Keratinocyte (primary cell): ENCODE results near the gene EXOSC6. TPM values are rescaled to one million over a fixed set of nuclear protein-coding genes. Genes with fewer than 3 reads are reported as not detected.
"Not testable (repeated sequence)": the region's sequence is repeated elsewhere in the genome, so short reads cannot be mapped to it uniquely, and the experiment has no call there.

Source experiments
- DNase-seq: peaks from one replicate; pipeline ENCODE4 v3.0.0-alpha.2; 2011; ENCODE audit warnings: low read depth, missing footprints, low spot score
- FAIRE-seq: peaks from 2 replicates; lab custom pipeline; 2011; peaks lifted over from hg19 to GRCh38; lab: Jason Lieb, UNC
- H2AFZ ChIP-seq: 2 replicates; pipeline ENCODE4 v1.6.0; 2012; ENCODE audit warnings: low read length, control low read depth, inconsistent platforms; ENCODE audit not compliant: control insufficient read depth
- H3K27ac ChIP-seq: 2 replicates; pipeline ENCODE4 v1.5.1; 2011; ENCODE audit warnings: low read length; ENCODE audit not compliant: control insufficient read depth, insufficient read depth
- H3K27me3 ChIP-seq: 3 replicates; pipeline ENCODE4 v1.6.0; 2011; ENCODE audit warnings: low read length; ENCODE audit not compliant: control insufficient read depth, insufficient read depth; ENCODE audit errors: extremely low read depth
- H3K36me3 ChIP-seq, 2 experiments: 2 replicates in 1 of 2; 3 replicates in 1 of 2; pipeline ENCODE4 v1.5.1; 2011; ENCODE audit warnings: low read length in 2 of 2, mild to moderate bottlenecking in 1 of 2; ENCODE audit not compliant: control insufficient read depth in 2 of 2, insufficient read depth in 2 of 2; ENCODE audit errors: extremely low read depth in 1 of 2
- H3K4me1 ChIP-seq: 3 replicates; pipeline ENCODE4 v1.5.1; 2011; ENCODE audit warnings: low read length; ENCODE audit not compliant: control insufficient read depth, insufficient read depth; ENCODE audit errors: extremely low read depth
- H3K4me2 ChIP-seq: 3 replicates; pipeline ENCODE4 v1.6.0; 2011; ENCODE audit warnings: low read depth, low read length; ENCODE audit not compliant: control insufficient read depth, insufficient read depth; ENCODE audit errors: extremely low read depth
- H3K4me3 ChIP-seq, 3 experiments: fragments of 200-600 bp in 1 of 3; sonication (generic) in 1 of 3; 2 replicates in 2 of 3; 3 replicates in 1 of 3; pipeline ENCODE4 v1.5.1; 2011 to 2016; ENCODE audit warnings: low read length in 3 of 3, mild to moderate bottlenecking in 3 of 3, control low read depth in 2 of 3, inconsistent platforms in 1 of 3, low read depth in 1 of 3, mixed read lengths in 1 of 3, mixed run types in 1 of 3, moderate library complexity in 1 of 3; ENCODE audit not compliant: control insufficient read depth in 2 of 3, insufficient read depth in 2 of 3; ENCODE audit errors: extremely low read depth in 1 of 3
- H3K79me2 ChIP-seq: 2 replicates; pipeline ENCODE4 v1.6.0; 2012; ENCODE audit warnings: low read length; ENCODE audit not compliant: control insufficient read depth, insufficient read depth
- H3K9ac ChIP-seq: 3 replicates; pipeline ENCODE4 v1.6.0; 2011; ENCODE audit warnings: low read length; ENCODE audit not compliant: control insufficient read depth, insufficient read depth; ENCODE audit errors: extremely low read depth
- H3K9me1 ChIP-seq: 3 replicates; pipeline ENCODE4 v1.6.0; 2011; ENCODE audit warnings: low read length; ENCODE audit not compliant: control insufficient read depth, insufficient read depth; ENCODE audit errors: extremely low read depth
- H3K9me3 ChIP-seq: 2 replicates; pipeline ENCODE4 v1.5.1; 2012; ENCODE audit warnings: low read depth, low read length; ENCODE audit not compliant: control insufficient read depth
- H4K20me1 ChIP-seq: 3 replicates; pipeline ENCODE4 v1.6.0; 2011; ENCODE audit warnings: low read length; ENCODE audit not compliant: control insufficient read depth, insufficient read depth; ENCODE audit errors: extremely low read depth
- dilution Hi-C: fragments of 300-500 bp; cut with MboI; formaldehyde crosslinking; loops from one replicate; pipeline ENCODE4 v1.7.0; 2020; ENCODE audit warnings: low sequenced_read_pairs; ENCODE audit not compliant: extremely low pct_ligation_motif_present
- polyA plus RNA-seq, 5 experiments: library from polyadenylated mRNA; depleted of rRNA in 3 of 5; stranded (reverse) in 3 of 5; stranded (forward) in 1 of 5; unstranded in 1 of 5; fragments of >200 nt; gene quantifications; 1 replicate in 1 of 5; 2 replicates in 3 of 5; 3 replicates in 1 of 5; pipeline versions ENCODE4 v1.2.1 to v1.2.3, GENCODE V29; 2011 to 2012; ENCODE audit warnings: missing spikeins in 2 of 5, low read depth in 1 of 5, low replicate concordance in 1 of 5

EXOSC6 gene
- polyA plus RNA-seq, 1 donor (not counting 4 experiments of a cell fraction or from before 2014, with no cell fraction given), result 7.5 TPM

DNA sequence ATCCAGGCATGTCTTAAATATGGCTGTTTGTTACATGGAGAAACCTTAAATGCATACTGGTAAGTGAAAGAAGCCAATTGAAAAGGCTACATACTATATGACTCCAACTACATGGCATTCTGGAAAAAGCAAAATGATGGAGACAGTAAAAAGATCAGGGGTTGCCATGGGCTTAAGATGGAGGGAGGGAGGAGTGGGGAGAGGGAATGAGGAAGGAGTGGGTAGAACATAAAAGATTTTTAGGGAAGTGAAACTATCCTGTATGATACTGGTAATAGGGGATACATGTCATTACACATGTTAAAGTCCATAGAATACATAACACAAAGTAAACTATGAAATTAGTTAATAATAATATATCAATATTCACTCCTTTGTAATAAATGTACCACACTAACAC is 13.0 kb downstream of the EXOSC6 start:
- H3K4me3 ChIP-seq, H3K27me3 ChIP-seq, H2AFZ ChIP-seq, H3K27ac ChIP-seq, H4K20me1 ChIP-seq, H3K4me2 ChIP-seq, FAIRE-seq, H3K9me1 ChIP-seq, H3K9me3 ChIP-seq, dilution Hi-C loops, H3K36me3 ChIP-seq, H3K79me2 ChIP-seq, DNase-seq, H3K4me1 ChIP-seq, H3K9ac ChIP-seq: not testable (repeated sequence)

GRCh38 chr16:70231831-70232230 is 19.9 kb downstream of the EXOSC6 start:
- H3K9ac ChIP-seq, H3K27me3 ChIP-seq, H3K79me2 ChIP-seq, H2AFZ ChIP-seq, FAIRE-seq, H3K9me1 ChIP-seq, H3K4me2 ChIP-seq, H3K4me1 ChIP-seq, H3K36me3 ChIP-seq, H3K9me3 ChIP-seq, H4K20me1 ChIP-seq, H3K4me3 ChIP-seq, H3K27ac ChIP-seq, dilution Hi-C loops, DNase-seq: not testable (repeated sequence)

- H3K36me3 ChIP-seq, H3K27ac ChIP-seq, DNase-seq, H3K4me1 ChIP-seq, H3K79me2 ChIP-seq, H3K4me3 ChIP-seq, H4K20me1 ChIP-seq, H3K27me3 ChIP-seq, H3K9me1 ChIP-seq, dilution Hi-C loops, FAIRE-seq, H3K9ac ChIP-seq, H3K9me3 ChIP-seq, H2AFZ ChIP-seq, H3K4me2 ChIP-seq: not testable (repeated sequence)
Observed at GRCh38 chr16:70226024-70226423, 25.7 kb downstream of the EXOSC6 start.

DNA sequence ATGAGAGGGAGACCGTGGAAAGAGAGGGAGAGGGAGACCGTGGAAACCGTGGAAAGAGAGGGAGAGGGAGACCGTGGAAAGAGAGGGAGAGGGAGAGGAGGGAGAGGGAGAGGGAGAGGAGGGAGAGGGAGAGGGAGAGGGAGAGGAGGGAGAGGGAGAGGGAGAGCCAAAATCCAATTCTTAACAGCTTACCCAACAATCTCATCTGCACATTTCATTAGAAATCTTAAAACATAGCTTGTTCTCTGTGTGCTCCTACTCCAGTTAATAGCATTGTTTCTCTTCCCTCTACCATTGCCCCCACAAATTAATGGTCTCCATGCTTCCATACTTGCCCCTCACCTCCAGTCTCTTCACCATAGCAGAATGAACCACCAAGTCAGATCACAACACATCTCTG is 26.3 kb downstream of the EXOSC6 start:
- H3K27me3 ChIP-seq, H3K9ac ChIP-seq, H3K27ac ChIP-seq, H3K4me1 ChIP-seq, H2AFZ ChIP-seq, H4K20me1 ChIP-seq, H3K4me2 ChIP-seq, DNase-seq, H3K36me3 ChIP-seq, H3K9me1 ChIP-seq, H3K79me2 ChIP-seq, H3K9me3 ChIP-seq, dilution Hi-C loops, H3K4me3 ChIP-seq, FAIRE-seq: not testable (repeated sequence)

GRCh38 chr16:70224645-70225044 is 27.1 kb downstream of the EXOSC6 start:
- H3K9me1 ChIP-seq, FAIRE-seq, H3K4me1 ChIP-seq, dilution Hi-C loops, H3K9ac ChIP-seq, H4K20me1 ChIP-seq, H3K27ac ChIP-seq, H3K4me3 ChIP-seq, H3K4me2 ChIP-seq, DNase-seq, H3K79me2 ChIP-seq, H3K9me3 ChIP-seq, H3K27me3 ChIP-seq, H2AFZ ChIP-seq, H3K36me3 ChIP-seq: not testable (repeated sequence)
